LoVo (cell line): ENCODE results near the gene C22orf31.

Source experiments
- DNase-seq: peaks from one replicate; pipeline ENCODE4 v3.0.0-alpha.2; 2016; ENCODE audit warnings: low spot score

C22orf31 gene

DNA sequence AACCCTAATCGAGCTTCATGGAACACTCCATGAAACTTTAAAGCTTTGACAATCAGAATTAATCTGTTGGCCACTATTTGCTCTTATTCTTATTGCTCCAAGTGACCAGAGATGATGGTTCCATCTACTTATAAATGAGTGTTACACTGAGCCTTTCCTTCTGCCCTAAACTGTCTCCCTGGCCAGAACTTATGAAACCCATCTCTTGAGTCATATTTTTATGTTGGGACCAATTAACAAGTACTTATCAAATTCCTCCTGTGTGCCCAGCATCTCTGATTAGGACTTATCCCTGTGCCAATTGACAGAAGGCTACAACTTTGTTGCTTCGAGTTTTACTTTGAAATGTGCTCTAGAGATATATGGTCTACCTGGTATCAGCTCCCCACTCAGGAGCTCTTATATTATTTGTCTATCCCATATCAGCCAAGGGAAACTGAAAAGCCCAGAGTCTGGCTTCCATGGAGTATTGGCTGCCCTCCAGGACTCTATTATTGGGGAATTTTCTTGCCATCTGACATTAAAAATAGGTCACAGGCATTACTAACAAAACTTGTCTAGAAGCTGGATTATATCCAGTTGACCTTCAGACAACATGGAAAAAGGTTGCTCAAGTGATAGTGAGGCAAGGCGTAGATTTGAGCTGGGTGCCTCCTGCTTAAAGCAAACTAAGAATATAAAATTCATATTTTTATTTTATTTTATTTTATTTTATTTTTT, 20.0 kb upstream of the C22orf31 start:
- no peak for DNase-seq

DNA sequence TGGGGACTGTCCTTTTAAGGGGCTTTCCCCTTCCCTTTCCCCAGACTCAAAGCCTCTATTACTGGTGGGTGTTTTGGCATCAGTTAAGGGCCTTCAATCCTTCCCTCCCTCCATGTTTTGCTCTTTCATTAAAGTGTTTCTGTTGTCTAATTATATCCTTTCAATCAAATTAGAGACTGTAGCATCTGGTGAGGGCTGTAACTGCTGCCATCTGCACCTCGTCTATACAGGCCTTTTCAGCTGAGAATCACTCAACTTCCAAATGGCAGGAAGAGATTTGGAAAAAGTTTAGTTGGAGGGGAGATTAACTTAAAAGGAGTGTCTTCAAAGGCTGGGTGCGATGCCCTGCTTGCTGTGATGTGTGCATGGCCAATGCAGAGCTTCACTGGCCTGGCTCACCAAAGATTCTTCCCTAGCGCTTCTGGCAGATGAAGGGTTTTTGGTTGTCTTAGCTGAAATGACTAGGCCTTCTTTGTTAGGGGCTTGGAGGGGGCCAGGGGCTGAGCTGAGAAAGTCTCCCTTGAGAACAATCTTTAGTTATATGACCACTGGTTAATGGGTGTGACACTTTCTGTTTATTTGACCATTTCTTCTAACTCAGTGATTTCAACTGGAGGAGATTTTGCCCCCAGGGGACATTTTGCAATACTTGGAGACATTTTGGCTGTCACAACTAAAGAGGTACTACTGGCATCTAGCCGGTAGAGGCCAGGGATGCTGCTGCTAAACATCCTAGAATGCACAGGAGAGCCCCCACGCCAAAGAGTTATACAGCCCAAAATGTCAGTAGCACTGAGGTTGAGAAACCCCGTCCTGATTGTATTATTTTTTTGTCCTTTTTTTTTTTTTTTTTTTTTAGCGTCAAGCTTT, 18.7 kb upstream of the C22orf31 start:
- no peak for DNase-seq

DNA sequence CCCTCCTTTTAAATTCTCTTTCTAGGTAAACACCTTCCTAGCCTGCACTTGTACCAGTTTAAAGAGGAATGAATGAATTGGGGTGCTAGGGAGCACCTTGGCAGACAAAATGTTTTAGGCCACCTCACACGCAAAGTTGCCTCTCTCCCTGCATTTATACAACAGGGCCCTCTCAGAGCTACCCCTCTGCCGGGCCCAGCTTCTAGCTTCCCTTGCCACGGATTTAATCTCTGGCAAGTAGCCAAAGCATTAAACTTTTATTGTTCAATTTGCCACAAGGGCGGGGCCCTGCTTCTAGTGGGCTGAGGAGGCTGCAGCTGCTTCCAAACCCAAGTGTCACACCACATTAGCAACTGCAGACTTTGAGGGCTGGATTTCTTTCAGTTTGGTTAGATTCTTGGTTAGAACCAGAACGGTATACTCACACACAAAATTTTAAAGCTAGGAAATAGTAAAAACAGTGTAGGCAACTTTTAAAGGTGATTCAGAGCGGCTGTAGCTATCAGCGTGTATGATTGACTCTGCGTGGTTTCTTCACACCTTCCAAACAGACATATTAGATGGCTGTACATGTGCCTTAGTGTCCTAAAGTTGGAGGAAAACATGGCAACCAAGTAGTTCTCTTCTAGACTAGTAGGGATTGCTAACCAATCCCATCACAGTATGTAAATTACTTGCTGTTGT, 17.7 kb upstream of the C22orf31 start:
- DNase-seq = peak; percentile 46

DNA sequence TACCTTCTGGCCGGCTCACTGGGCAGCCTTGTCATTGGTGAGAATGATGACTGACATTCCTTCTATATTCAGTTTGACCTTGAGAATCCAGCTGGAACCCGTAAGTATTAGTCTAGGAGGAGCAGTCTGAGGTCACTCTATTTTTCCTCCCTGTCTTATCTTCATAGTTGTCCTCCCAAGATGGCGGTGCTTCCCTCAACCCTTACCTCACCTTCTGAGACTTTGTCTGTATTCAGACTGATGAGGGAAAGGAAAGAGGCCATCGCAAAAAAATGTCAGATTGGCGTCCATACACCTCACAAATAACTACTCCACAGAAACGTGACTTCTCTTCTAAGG, 17.2 kb upstream of the C22orf31 start:
- DNase-seq = no peak

DNA sequence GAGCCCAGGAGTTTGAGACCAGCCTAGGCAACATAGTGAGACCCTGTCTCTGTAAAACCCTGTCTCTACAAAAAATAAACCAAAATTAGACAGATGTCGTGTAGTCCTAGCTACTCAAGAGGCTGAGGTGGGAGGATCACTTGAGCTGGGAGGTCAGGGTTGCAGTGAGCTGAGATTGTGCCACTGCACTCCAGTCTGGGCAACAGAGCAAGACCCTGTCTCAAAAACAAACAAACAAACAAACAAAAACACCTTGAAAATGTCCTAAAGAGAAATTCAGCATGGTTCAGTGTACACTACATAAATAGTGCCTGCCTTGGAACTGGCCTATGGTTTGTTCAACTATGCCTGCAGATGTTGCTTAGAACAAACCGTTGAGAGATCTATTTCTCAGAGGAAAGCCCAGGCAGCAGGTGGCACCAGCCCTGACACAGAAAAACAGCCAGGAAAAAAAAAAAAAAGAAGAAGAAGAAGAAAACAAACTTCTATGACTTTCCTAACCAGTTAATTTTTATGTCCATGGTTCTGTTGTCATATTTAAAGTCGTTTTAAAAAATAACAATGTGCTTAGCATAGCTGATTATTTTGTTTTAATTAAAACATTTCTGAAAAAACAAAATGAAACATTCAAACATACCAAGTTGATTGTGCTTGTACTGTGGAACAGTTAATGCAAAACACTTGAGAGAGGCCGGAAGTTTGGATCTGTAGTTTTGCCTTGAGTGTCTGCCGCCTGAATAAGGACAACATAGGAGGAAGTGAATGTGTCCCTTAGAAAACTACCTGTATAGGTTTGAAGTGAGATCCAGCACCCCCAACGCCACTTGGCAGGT, 16.6 kb upstream of the C22orf31 start:
- no peak for DNase-seq

DNA sequence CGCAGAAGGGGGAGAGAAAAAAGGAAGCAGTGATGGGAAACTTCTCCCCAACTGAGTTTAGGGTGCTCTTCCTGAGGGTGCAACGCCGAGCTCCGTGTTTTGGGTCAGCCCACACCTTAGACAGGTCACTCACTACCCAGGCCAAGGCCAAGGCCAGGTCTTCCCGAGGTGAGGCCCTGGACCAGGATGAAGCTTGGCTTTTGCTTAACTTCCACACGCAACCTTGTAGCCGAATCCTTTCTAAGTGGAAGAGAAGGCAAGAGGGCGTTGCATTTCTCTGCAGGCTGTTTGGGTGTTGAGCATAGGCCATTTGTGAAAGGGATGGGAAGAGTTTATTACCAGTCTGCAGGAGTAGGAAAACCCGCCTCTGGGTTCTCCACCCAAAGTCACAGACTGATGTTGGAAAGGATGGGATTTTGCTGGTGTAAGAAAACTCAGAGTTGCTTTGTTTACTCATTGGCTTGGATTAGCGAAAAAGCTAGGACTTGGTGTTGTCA, 12.7 kb upstream of the C22orf31 start:
- no peak for DNase-seq

DNA sequence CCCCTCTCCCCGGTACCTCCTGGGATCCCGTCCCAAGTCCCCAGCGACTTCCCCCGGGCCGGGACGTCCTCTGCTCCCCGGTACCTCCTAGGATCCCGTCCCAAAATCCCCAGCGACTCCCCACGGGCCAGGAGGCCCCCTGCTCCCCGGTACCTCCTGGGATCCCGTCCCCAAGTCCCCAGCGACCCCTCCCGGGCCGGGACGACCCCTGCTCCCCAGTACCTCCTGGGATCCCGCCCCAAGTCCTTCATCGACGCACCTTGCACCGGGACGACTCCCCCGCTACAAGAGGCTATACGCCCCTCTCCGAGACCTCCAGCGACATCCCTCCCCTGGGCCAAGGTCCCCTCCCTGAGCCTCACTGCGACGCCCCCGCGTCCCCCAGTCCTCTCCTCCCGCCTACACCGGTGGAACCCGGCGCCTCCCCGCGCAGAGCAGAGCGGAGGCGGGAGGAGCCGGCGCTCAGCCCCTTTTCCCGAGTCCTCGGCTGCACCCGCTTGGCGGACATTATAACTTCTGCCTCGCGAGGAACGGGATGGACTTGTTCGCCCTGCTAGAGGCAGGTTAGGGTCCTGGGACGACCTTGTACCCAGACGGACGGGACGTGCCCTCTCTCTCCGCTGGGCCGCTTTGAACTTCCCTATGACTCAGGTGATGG, 12.1 kb upstream of the C22orf31 start:
- DNase-seq = no peak

DNA sequence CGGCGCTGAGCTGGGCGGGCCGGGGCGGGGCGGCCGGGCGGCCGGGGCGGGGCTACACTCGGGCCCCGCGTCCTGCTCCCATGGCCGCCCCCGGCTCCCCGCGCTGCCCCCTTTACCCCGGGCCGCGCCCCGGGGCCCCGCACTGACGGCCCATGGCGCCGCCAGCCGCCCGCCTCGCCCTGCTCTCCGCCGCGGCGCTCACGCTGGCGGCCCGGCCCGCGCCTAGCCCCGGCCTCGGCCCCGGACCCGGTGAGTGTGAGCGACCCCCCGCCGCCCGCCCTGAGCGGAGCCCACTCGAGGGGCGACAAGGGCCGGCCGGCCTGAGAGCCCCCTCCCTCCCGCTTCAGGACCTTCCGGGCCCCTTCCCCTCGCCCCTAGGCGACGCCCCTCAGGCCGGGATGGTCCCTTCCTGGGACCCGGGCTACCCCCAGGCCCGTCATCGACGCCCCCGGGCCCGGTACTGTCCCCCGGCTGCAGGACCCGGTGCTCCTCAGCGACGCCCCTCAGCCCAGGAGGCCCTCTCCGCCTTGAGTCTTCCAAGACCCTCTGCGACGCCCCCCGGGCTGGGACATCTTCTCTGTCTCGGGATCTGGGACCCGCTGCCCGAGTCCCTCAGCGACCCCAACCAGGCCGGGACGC, 11.5 kb upstream of the C22orf31 start, which contains the start of gene KREMEN1:
KREMEN1 (plus strand) TSS at position 57 of the 639 bp plus-strand sequence; CDS start at position 153, 96 bp downstream.
- no peak for DNase-seq

DNA sequence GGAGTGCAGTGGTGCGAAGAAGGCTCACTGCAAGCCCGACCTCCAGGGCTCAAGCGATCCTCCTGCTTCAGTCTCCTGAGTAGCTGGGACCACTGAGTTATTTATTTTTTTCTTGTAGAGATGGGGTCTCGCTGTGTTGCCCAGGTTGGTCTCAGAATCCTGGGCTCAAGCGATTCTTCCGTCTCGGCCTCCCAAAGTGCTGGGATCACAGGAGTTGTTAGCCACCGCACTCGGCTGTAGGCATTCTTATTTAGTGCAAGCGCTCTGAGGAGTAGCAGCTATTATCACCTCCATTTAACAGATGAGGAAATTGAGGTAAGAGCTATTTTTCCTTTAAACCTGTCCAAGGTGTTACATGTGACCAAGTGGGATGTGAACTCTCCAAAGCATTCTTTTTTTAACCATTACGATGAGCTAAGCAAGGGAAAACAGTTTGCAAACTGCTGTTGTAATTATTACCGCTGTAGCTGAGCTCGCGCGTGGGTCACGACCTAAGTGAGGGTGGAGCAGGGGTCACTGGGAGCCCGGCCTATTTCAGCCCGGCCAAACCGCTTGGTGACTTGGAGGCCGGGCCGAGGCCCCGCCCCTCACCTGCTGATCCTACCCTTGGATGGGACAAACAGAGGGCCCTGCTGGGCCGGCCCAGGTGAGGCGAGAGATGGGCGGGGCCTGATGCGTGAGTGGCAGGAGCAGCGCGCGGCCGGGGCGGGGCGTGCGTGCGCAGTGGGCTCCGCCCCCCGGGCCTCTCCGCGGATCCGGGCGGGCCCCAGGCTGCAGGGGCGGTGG, 10.8 kb upstream of the C22orf31 start:
- DNase-seq = peak; percentile 96

DNA sequence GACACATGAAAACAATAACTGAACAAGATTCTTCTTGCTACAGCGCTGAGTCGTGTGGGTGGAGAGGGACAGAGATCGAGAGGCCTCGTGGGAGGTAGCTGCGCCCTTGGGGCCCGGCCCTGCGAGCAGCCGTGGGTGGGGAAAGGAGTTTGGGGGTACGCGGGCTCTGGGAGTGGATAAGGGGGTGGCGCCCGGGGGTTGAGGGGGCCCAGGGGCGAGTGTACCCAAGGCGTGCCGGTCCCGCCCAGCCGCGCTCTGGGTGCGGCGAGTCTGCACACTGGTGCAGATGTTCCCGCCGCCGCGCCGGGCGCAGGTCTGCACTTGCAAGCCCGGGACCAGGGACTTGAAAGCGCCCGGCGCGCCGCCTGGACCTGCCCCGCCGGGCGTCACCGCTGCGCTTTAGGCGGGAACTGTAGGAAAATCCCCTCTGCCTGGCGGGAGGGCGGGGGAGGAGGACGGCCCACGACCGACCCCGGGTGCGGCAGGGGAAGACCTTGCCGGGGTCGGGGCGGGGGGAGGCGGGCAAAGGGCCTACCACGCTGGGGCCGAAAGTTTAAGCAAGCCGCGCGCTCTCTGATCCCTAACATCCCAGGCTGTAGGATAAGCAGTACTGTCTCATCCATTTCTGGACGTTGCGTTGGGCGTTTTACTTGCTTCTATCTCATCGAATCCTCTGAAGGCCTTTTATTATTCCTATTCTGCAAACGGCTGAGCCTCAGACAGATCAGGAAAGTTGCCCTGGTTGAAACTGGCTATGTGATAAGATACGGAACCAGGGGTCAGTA, 9.8 kb upstream of the C22orf31 start:
- peak; percentile 30 for DNase-seq

DNA sequence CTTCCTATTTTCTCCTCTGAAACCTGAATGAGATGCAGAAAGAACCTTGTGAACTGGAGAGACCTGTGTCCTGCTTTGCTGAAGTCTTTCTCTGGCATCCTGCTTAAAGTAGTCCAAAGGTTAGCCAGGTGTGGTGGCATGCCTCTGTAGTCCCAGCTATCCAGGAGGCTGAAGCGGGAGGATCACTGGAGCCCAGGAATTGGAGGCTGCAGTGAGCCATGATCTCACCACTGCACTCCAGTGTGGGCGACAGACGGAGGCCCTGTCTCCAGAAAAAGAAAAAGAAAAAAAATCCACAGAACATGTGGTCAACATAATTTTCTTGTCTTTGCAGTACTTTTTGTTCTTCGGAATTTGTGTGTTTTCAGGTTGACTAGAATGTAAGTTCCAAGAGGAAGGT, 8.9 kb upstream of the C22orf31 start:
- no peak for DNase-seq

DNA sequence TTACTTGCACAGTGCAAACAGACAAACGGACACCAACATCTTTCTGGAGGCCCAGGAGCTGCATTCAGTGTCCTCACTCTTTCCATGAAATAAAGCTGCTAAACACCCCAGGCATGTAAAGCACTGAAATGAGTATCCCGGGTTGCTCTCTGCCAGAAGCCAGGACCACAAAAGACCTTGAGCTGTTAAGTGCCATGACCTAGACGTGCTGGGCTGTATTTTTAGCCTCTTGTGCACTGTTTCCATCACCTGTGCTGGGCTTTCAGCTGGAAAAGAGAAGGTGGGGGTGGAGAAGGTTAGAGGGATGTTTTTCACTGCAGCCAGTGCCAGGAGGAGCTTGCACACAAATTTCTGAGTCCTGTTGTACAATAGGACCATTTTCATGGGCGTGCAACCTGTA, 7.8 kb upstream of the C22orf31 start:
- no peak for DNase-seq

DNA sequence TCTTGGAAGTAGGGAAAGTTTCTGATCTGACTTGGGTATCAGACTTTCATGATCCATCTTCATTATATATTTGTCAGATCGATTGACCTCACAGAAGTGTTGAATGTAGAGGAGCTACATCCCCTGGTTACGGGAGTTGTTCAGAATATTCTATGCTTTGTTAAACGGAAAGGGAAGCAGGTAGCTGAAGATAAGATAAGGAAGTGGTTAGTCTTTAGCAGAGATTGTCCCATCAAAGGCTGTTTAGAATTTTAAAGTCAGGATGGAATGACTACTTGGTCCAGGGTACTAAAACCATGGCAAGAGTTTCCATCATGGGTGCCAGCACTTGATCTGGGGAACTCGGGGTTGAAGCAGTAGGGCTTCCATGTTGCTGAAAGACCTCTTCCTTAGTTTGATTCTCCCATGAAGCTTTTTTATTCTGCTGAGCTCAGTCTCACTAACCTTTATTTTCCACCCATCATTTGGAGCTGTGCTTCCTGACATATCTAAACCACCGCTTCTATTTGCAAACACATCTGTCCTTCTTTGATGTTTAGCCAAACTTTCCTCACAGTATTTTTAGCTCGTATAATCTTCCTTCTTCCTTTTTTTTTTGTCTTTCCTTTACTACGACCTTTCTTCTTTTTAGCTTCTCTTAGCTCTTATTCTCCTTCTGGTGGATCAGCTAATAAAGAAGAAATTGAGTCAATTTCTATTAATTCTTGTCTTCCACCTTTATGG, 4.0 kb upstream of the C22orf31 start:
- no peak for DNase-seq

DNA sequence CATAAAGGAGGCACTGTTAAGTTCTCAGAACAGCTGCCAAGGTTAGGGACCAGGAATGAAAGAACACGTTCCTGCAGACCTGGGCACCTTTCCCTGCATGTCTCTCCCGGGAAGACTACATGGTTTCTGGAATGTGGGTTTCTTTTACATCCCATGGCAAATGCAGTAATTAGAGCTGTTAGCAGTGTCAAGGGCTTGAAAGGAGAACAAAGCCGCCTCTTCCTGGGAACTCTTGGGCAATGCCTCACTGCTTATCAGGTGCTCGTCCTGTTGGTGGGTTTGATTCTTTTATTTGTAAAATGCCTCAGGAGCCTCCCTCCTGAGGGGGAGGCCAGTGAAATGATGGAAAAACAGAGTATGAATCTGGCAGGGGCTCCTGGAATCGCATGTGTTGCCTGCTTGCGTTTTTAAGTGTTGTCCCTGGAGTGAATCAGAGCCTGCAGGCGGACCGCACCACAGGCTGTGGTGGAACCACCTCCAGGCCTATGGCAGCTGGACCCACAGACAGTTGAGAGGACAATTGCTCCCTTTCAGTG, 723 bp upstream of the C22orf31 start:
- no peak for DNase-seq

DNA sequence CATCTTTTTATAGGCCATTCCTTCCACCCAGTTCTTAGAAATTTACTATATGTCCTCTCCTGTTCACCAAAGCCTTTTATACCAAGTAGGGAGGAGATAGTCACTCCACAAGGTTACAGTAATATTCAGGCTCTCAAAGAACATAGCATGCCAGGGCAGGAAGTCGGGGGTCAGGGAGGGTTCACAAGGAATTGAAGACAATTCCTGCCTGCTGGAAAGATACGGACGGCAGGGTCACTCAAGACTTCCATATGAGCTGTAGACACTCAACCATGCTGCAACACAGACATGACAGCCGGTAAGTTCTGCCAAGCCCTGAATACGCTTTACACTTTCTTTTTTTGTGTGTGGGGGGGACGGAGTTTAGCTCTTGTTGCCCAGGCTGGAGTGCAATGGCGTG, 700 bp downstream of the C22orf31 start:
- DNase-seq = no peak

DNA sequence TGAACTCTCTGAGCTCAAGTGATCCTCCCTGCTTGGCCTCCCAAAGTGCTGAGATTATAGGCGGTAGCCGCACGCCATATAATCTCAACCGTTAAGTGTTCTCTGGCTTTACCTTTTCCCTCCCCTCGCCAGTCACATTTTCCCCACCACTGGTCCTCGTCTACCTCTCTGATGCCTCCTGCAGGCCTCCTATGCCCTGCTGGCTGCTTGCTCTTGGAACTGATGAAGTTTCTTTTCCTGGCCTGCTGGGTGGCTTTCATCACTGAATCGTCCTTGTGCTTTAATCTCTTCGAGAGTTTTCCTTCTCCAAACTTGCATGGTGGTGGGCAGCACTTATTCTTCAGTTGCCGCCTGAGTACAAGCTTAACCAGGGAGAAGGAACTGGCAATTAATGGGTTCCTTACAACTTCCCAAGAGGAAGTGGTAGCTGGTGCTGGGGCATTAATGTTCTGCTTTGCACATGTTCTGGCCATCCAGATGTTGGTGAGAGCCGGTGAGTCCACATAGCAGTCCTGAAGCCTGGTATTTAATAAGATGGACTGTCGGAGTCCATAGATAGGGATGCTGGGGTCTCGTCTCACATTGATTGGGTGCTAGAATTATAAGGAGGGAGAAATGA, 1.3 kb downstream of the C22orf31 start:
- no peak for DNase-seq

DNA sequence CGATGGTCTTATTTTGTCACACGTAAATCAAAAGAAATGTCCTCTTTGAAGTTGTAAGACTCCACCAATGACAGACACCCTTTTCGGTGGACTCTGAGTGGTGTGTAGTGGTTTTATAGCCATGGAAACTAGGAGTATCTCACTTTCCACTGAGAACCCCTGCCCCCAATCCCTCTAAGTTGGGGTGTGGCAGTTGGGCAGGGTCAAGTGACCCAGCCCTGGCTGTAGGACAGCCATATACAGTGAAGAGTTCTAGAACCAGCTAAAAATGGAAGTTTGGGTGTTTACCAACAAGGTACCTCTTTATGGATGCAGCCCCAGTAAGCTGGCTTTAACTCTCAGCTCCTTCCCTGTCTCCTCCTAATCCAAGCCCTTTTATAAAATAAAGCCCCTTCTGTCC, 5.2 kb downstream of the C22orf31 start:
- DNase-seq = no peak
